Stimulated activated CD8-positive, alpha-beta memory T cell treated with anti-CD3 and anti-CD28 coated beads, Interleukin-7, amount 100 ng/mL, for 48 hours (primary cell): ENCODE results near the gene FLNB.

Source experiments
- DNase-seq, 2 donors: peaks; one replicate each; pipeline ENCODE4 v3.0.0-alpha.2; 2020; ENCODE audit warnings: low read depth in 1 of 2; ENCODE audit errors: extremely low read depth in 1 of 2

The FLNB gene

DNA sequence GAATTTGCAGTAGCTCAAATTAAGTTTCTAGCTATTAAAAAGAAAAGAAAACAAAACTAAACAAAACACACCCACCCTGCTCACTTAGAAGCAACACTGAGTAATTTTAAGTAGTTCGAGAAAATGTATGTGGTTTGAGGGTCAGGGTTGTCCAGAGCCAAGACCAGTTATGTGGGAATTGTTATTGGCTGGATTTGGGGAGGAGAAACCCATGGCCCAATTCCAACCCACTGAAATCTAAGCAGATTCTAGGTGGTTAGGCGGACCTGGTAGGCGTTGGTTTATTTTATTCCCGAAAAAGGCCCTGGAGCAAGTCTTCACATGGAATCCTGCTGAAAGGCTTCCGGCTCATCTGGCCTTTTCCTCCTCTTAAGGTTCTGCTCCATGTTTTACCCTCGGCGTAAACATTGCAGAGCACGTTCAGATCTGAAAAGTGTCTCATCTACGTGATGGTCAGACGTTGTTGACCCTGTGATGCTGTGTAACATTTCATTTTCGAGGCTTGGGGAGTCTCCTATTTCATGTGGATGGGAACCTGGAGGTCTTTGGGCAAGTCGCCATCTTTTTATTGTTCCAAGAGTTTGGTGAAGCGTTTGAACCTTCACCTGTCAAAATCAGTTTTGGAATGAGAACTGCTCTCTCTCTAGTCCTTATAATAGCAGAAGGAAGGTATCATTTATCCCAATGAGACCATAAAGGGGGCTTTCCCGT, 64.0 kb downstream of the FLNB start:
- DNase-seq, result no peak

- no peak for DNase-seq
Measured at GRCh38 chr3:58072763-58073130, 64.5 kb downstream of the FLNB start.

DNA sequence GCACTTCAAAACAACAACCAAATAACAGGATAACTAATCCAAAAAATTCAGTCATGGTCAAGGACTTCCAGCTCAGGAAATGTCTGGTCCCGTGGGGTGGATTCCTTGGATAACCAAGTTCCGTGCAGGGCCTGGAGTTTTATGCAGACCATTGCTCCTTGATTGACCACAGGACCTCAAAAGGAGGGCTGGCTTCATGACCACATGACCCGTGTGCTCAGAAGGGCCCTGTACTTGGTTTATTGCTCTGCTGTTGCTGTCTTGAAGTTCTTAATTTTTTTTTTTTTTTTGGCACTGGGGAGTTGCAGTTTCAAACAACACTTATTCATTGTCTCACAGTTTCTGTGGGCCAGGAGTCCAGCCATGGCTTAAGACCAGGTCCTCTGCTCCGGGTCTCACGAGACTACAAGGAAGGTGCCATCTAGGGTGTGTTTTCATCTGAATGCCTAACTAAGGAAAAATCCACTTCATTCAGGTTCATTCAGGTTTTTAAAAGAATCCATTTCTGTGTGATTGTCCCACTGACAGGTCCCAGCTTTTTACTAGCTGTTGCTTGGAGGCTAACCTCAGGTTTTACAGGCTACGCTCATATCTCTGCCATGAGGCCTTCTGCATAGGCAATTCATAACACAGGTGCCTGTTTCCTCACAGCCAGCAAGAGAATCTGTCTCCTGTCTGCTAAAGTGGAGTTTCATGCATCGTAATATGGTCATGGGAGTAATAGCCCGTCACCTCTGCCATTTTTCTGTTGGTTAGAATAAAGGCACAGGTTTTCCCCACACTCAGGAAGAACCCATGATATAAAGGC, 65.3 kb downstream of the FLNB start:
- no peak for DNase-seq

GRCh38 chr3:58074116-58074715, 66.0 kb downstream of the FLNB start:
- DNase-seq, result no peak

- DNase-seq, result peak in 1 of 2 donors; percentile 28
Measured at GRCh38 chr3:58074997-58075396, 66.8 kb downstream of the FLNB start.

DNA sequence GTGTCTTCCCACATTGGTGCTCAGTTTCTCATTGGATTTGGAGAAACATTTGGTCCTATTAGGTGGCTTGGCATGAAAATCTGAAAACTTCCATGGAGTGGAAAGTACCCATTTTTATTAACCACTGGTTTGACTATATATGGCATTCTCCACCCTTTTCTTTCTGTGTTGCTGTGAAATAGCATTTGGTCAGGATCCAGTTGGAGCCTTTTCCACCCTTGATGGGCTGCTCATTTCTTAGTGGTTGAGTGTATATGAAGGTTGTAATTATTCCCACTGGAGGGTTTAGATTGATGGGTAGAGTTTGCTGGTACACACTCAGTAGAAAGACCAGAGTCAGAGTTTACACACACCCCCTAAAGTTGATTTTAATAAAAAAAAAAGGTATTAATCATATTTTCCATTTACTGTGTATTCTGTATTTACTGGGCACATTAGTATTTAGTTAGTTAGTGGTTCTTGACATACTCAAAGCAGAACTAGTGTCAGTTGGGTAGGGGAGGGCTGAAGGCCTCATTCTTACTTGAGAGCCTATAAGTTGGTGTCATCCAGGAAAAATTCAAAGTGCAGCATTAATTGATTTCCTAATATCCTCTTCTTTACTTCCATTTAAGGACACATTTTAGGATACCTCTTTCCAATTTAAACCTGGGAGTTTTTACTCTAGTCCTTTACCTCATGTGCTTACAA, 69.5 kb downstream of the FLNB start:
- no peak for DNase-seq

DNA sequence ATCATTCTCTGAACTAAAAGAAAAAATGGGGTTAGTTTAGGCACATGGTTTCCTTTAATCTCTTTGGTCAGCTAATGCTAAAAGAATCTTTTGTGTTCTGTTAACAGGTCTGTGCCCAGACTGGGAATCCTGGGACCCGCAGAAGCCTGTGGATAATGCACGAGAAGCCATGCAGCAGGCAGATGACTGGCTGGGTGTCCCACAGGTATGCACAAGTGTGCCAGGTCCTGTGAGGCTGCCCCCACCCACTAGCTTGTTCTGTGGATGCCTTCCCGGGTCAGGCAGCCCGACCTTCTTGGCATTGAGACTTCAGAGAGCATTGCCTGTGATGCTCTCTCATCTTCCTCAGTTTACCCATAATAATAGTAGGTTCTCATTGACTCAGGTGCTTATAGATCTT, 70.4 kb downstream of the FLNB start:
- no peak for DNase-seq

DNA sequence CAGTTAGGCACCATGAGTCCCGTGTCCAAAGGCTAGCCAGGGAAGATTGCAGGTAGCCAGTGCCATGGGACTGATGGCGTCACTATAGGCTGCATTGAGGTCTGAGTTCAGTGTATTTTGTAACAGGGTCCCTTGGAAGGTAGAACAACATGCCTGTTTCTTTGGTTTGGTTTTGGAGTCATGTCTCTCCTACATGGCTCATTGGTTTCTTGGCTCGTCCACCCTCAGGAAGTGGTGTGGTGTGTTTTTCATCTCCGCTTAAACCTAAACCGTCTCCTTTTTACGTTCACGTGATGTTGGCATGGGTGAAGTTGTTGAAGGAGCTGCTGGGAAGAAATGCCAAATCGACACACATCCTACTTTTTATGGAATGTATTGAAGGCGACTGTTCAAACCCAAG, 71.6 kb downstream of the FLNB start:
- DNase-seq, result no peak

DNA sequence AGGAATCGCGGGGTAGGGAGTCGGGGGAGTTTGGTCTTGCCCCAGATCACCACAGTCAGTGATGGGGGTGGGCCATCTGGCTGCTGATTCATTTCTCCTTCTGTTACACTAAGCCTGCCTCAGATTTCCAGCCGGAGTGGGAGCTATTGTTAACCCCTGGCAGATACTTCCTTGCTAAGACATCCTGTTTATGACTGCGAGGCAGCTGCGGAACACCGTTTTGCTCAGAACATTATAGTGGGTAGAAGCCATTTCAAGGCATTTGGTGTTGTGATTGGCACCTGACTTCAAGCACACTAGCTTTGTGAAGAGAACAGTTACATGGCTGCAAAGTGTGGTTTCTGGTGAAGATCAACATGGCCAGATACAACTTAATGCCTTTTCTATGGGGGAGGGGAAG, 73.8 kb downstream of the FLNB start:
- DNase-seq, result no peak

- no peak for DNase-seq
Measured at GRCh38 chr3:58084166-58084565, 75.9 kb downstream of the FLNB start.

GRCh38 chr3:58084788-58085543, 76.7 kb downstream of the FLNB start:
- no peak for DNase-seq

DNA sequence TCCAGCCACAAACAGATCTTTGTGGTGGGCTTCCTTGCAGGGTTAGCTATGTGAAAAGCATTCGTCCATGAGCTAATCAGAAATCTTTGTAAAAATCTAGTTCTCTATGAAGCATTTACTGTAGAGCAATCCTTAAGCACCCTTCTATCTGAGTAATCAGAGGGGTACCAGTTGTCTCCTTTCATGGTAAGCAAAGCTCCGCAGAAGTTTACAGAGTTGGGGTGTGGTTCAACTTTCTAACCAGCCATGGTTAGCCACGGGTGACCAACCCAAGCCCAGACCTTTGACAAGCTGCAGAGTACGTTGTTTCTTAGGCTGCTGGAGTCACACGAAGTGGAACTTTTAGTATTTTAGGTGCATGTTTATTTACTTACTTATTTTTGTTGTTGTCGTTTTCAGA, 77.4 kb downstream of the FLNB start:
- DNase-seq, result no peak

DNA sequence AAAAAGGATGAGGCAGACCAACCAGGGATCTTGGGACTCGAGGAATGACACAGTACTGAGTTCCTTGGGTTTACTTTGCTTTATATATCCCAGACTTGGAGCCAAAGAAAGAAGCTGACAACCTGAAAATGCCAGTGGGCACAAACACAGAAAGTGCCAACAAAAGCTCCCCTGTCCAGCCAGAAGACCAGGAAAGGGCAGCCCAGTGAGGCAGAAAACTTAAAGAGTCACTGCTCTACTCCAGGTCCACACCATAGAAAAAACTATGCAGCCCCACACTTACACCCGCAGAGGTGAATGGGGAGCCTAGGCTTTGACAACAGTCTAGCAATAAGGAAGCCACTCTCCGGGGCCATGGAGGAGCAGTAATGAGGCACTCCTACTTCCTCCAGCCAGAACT, 80.3 kb downstream of the FLNB start:
- DNase-seq, result no peak

DNA sequence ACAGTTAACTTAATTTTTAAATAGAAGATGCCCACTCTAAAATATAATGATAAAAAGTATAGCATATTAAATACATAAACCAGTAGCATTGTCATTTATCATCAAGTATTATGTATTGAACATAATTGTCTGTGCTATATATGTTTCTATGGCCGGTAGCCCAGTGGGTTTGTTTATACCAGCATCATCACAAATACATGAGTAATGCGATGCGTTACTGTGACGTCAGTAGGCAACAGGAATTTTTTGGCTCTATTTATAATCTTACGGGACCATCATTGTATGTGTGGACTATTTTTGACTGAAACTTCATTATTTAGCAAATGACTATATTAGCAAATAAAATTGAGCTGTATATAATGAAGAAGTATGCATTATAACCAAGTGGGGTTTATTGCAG, 82.1 kb downstream of the FLNB start:
- DNase-seq, result no peak

DNA sequence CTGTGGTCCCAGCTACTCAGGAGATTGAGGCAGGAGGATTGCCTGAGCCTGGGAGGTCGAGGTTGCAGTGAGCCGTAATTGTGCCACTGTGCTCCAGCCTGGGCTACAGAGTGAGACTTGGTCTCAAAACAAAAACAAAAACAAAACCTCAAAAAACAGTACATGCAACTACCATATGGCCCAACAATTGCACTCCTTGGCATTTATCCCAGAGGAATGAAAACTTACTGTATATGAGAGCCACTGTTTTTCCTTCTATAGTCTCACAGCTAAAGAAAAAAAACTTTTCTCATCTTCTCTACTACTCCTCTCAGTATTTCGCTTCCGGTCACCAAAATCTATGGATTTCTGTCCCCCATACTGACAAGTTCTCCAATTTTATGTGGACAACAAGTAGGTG, 84.3 kb downstream of the FLNB start:
- DNase-seq, result no peak

- DNase-seq, result no peak
Measured at GRCh38 chr3:58093574-58094195, 85.5 kb downstream of the FLNB start.

DNA sequence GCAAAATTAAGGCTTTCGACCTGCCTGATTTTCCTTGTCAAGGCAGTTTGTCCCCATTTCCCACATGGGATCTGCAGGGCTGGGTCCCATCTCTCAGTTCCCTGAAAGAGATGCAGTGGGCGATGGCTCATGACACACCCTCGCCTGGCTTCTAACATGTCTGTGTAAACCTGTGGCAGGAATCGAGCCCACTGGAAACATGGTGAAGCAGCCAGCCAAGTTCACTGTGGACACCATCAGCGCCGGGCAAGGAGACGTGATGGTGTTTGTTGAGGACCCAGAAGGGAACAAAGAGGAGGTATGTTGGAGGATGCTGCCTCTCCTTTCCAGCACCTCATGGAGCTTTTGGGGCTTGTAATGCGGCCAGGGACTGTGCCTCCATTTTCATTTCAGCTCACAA, 86.4 kb downstream of the FLNB start:
- no peak for DNase-seq

DNA sequence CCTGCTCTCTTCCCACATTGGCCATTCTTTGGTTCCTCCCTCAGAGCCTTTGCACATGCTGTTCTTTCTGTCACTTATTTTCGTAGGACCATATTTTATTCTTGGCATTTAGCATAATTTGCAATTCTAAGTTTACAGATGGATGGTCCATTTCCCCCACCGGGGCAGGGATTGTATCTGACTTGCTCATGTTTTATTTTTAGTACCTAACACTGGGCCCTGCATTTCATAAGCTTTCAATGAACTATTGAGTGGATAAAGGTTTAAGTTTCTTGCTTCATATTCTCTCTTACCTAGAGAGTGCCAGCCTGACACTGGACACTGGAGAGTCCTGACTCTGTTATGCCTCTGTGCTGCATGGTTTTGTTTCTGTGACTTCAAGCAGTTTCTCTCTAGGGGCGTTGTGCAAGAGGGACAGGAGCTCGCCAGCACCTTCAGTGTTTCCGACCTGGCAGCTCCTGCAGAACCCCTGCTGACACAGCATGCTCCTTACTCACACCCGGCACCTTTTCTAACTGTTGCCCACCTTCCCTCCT, 87.4 kb downstream of the FLNB start:
- no peak for DNase-seq

DNA sequence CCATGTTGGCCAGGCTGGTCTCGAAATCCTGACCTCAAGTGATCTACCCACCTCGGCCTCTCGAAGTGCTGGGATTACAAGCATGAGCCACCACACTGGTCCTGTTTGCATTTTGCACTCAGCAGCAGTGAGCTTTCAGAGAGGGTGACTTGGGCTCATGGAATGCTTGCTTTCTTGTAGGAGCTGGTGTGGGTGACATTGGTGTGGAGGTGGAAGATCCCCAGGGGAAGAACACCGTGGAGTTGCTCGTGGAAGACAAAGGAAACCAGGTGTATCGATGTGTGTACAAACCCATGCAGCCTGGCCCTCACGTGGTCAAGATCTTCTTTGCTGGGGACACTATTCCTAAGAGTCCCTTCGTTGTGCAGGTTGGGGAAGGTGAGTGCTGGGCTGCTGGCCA, 90.3 kb downstream of the FLNB start:
- no peak for DNase-seq

DNA sequence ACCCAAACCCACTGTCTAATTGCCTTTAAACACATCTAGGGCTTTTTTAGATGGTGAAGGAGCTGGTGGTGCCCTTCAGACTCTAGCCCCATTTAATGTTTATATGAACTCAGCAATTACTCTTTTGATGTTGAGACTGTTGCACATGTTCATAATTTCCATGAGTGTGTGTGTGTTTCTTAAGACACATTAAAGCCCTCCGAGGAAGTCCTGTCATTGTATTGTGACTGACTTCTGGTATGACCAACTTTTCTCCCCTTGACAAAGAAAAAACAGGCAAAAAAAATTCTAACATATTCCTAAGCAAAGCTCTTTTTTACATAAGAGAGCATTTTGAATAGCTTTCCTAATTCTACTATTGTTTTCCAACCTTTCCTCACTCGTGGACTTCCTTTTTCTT, 91.6 kb downstream of the FLNB start:
- no peak for DNase-seq
